ENCODE data around the gene CANT1.

Gene CANT1

DNA sequence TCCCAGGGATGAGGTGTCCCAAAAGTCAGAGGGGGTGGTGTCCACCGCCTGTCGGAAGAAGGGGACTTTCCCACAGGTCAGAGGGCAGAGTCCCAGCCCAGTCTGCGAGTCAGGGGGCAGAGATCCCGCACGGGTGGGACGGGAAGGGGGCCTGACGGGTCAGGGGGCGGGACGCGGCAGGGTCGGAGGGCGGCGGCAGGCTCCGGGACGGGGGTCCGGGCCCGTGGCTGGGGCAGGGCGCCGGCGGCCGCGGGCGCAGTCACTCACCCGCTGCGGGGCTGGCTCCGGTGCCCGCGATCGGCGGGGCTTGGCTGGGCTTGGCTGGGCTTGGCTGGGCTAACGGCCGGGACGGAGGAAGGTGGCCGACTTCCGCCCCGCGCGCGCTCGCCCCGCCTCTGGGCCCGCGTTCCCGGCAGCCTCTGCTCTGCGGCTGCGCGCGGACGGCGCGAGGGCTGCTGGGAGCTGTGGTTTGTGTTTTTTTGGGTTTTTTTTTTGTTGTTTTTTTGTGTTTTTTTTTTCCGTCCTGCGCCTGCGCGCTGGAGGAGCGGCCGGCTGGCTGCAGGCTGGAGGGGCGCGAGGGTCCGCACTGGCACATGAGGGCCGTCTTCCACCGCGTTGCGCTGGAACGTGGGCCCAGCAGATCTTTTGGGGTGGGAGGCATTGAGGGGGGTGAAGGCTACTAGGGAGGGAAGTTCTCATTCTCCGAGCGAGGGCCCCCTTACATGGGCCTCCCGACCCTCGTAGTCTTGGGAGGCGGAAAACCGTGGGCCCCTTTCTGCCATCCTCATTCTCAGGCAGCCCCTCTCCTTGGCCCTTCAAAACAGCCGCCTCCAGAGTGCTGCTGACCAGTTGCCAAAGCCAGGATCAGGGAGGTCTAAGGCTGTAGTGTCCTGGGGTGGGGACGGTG, at the start of gene CANT1:
Gene CANT1 (minus strand): TSS at position 368 of the 907 bp plus-strand sequence. CDS start 12,142 bp downstream, outside the sequence.
- in situ Hi-C loops (cut with HindIII; ENCODE audit: low sequenced_read_pairs) = no loop called here

DNA sequence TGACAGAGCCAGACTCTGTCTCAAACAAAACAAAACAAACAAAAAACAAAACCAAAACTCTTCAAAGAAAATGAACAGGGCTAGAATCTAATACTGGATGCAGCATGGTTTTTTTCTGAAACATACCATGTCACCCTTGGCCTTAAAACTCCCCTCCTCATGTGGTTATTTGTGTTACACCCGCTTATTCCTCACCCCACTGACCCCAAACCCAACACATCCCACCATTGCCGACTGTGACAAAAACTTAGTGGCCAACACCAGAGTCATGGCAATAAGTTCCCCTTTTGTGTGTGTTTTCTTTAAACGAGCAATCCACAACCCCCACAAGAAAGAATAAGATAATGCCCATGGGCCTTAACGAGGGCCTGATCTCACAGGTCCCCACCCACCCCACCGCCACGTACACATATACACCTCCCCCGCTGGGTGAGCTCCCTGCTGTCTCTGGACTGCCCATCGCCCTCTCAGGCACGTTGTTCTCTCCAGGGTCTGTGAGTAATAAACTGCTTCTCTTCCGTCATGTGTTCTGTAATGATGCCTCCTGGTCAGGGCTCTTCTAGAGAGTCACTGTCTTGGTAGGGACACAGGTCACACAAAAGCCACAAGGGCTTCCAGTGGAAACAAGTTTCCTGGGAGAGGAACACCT, 48.3 kb upstream of the CANT1 start:
- in situ Hi-C loops (cut with HindIII; ENCODE audit: low sequenced_read_pairs) = no loop called here

DNA sequence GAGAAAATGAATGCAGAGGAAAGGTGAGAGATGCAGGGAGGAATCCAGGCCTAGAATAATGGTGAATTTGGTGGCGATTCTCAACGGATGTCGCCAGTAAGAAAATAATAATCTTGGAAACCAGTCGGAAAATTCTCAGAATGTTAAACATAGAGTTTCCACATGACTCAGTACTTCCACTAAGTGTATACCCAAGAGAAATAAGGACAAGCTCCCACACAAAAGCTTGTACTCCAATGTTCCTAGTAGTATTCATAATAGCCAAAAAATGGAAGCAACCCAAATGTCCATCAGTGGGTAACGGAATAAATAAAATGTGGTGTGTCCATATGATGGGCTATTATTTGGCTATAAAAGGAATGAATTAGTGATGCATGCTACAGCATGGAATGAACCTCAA, 45.6 kb upstream of the CANT1 start:
- in situ Hi-C loops (cut with HindIII; ENCODE audit: low sequenced_read_pairs) = no loop called here

DNA sequence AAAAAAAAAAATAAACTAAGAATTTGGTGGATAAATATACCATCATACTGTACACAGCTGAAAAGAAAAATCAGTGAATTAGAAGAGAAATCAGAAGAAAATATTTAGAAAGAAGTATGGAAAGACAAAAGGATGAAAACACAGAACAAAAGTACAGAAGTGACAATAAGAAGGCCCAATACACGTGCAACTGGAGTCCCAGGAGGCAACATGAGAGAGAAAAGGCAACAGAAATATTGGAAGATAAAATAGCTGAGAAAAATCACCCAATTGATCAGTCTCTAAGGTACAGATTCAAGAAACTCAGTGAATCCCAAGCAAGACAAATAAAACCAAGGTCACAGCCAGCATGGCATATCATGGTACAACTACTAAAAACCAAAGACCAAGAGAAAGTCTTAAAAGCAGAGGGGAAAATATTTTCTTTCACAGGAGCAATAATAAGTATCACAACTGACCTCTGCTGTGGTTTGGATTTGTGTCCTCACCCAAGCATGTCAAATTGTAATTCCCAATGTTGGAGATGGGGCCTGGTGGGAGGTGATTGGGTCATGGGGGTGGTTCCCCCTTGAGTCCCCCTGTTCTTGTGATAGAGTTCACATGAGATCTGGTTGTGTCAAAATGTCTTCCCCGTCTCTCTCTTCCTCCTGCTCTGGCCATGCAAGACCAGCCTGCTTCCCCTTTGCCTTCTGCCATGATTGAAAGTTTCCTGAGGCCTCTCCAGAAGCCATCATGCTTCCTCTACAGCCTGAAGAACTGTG, 44.8 kb upstream of the CANT1 start:
- in situ Hi-C loops (cut with HindIII; ENCODE audit: low sequenced_read_pairs) = no loop called here

DNA sequence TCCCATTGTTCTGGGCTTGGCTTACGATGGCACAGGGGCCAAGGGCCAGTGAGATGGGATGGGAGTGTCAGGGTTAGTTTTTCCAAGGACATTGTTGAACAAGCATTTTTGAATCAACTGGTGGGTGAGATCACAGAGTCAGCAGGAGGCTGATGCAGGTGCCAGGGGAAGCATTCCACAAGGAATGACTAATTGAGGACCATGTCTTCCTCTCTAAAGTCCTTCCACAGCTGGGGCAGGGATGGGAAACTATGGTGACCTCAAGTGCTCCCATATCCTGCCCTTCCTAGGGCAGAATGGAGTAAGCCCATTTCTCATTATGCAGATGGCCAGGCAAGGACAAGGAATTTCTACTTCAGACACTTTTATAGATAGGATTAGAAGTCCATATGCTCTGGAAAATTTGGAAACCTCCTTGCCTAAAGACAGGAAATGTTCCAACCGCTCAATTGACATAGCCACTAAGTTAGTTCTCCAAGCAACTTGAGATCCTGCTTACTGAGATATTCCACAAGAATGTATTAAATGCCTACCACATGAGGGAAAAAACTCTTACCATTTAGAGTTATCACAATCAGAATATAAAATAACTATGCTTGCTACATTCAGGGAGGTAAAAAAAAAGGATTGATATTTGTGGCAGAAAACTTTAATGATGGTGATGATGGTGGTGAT, 43.8 kb upstream of the CANT1 start:
- in situ Hi-C loops (cut with HindIII; ENCODE audit: low sequenced_read_pairs) = no loop called here

DNA sequence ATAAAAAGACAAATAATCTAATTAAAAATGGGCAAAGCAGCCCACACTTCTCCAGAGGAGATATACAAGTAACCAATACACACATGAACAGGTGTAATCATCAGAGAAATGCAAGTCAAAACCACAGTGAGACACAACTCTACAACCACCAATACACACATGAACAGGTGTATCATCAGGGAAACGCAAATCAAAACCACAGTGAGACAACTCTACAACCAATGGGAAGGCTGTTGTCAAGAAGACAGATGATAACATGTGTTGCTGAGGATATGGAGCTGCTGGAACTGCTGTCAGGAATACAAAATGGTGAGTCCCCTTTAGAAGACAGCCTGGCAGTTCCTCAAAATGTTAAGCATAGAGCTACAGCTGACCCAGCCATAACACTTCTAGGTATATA, 42.6 kb upstream of the CANT1 start:
- in situ Hi-C loops (cut with HindIII; ENCODE audit: low sequenced_read_pairs) = no loop called here

DNA sequence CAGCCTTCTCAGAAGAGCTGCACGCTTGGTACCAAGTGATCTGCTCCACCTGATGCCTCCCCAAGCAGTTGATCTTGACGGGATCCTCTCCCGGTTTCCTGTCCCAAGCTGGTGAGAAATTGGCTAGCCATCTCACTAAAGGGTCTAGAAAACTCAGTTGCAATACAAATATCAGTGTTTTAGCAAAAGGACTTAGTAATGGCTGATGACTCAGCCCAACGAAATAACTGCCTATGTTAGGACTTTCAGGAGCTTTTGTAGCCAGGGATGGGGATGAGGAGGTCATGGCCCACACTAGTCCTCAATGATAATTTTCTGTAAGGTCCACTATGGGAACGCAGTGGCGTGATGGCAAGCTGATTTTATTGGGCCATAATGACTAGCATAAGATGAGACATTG, 41.7 kb upstream of the CANT1 start:
- in situ Hi-C loops (cut with HindIII; ENCODE audit: low sequenced_read_pairs) = no loop called here

DNA sequence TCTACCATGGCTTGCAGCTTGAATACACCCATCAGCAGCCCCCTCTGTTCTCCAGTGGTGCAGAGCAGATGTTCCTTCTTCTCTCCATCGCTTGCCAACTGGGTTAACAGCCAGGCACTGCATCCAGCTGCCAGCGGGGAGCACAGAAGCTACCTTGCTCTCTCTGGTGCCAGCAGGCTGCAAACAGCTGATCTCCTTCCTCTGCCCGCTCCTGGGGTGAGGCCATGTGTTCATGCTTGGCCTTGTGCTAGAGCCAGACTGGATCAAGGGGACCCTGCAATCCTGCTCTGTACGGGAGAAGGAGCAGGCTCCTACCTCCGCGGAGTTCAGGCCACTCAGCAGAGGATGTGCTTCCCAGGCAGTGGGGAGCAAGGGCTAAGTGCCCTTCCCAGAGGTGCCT, 41.0 kb upstream of the CANT1 start:
- in situ Hi-C loops (cut with HindIII; ENCODE audit: low sequenced_read_pairs) = no loop called here

DNA sequence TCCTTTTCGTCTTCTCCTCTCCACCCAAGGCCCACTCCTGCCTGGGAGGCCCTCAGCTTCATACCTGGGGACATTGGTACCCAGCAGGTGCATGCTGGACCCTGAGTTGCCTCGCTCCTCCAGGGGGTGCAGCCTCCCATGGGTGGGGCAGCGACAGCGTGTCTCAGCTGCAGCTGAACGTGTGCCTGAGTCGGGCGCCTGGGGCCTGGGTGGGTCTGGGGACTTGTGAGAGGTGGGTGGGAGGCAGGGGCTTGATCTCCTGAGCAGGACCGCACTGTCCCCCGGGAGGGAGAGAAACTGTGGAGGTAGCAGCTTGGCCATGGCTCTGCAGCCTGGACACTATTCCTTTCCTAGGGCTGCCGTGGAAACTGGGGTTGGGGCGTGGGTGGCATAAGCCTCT, 40.3 kb upstream of the CANT1 start:
- in situ Hi-C loops (cut with HindIII; ENCODE audit: low sequenced_read_pairs) = no loop called here

DNA sequence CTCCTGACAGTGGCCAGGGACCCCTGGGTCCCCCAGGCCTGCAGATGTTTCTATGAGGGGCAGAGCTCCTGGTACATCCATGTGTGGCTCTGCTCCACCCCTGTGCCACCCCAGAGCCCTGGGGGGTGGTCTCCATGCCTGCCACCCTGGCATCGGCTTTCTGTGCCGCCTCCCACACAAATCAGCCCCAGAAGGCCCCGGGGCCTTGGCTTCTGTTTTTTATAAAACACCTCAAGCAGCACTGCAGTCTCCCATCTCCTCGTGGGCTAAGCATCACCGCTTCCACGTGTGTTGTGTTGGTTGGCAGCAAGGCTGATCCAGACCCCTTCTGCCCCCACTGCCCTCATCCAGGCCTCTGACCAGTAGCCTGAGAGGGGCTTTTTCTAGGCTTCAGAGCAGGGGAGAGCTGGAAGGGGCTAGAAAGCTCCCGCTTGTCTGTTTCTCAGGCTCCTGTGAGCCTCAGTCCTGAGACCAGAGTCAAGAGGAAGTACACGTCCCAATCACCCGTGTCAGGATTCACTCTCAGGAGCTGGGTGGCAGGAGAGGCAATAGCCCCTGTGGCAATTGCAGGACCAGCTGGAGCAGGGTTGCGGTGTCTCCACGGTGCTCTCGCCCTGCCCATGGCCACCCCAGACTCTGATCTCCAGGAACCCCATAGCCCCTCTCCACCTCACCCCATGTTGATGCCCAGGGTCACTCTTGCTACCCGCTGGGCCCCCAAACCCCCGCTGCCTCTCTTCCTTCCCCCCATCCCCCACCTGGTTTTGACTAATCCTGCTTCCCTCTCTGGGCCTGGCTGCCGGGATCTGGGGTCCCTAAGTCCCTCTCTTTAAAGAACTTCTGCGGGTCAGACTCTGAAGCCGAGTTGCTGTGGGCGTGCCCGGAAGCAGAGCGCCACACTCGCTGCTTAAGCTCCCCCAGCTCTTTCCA, 39.5 kb upstream of the CANT1 start:
- in situ Hi-C loops (cut with HindIII; ENCODE audit: low sequenced_read_pairs) = no loop called here

DNA sequence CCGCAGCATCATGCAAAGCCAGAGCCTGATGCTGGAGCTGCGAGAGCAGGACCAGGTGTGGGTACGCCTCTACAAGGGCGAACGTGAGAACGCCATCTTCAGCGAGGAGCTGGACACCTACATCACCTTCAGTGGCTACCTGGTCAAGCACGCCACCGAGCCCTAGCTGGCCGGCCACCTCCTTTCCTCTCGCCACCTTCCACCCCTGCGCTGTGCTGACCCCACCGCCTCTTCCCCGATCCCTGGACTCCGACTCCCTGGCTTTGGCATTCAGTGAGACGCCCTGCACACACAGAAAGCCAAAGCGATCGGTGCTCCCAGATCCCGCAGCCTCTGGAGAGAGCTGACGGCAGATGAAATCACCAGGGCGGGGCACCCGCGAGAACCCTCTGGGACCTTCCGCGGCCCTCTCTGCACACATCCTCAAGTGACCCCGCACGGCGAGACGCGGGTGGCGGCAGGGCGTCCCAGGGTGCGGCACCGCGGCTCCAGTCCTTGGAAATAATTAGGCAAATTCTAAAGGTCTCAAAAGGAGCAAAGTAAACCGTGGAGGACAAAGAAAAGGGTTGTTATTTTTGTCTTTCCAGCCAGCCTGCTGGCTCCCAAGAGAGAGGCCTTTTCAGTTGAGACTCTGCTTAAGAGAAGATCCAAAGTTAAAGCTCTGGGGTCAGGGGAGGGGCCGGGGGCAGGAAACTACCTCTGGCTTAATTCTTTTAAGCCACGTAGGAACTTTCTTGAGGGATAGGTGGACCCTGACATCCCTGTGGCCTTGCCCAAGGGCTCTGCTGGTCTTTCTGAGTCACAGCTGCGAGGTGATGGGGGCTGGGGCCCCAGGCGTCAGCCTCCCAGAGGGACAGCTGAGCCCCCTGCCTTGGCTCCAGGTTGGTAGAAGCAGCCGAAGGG, 38.6 kb upstream of the CANT1 start:
- in situ Hi-C loops (cut with HindIII; ENCODE audit: low sequenced_read_pairs) = no loop called here

DNA sequence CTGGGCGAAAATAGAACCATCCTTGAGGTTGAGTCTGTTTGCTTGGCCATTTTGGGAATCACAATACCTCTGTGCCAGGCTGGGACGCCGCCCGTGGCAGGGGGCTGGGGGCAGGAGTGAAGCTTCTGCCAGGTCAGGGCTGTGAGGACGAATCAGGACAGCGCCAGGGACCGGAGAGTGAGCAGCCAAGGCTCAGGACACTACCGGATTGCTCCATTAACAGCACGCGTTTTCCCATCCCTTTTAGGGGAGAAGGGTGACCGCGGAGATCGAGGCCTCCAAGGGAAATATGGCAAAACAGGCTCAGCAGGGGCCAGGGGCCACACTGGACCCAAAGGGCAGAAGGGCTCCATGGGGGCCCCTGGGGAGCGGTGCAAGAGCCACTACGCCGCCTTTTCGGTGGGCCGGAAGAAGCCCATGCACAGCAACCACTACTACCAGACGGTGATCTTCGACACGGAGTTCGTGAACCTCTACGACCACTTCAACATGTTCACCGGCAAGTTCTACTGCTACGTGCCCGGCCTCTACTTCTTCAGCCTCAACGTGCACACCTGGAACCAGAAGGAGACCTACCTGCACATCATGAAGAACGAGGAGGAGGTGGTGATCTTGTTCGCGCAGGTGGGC, 37.8 kb upstream of the CANT1 start:
- in situ Hi-C loops (cut with HindIII; ENCODE audit: low sequenced_read_pairs) = no loop called here

DNA sequence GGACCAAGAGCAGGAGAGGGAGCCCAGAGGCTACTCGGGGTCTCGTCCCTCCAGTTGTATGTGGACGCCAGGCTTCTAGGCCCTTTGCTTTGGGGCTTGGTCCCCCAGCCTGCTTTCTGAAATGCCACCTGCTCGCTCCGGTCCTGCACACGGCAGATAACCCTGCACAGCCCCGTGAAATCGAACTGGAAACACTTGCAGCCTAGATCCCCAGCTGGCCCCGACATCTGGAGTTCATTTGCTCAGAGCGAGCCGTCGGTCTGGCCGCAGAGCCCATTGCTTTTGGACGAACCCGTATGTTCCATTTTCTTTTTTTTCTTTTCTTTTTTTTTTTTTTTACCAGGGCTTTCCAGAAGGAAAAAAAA, 37.3 kb upstream of the CANT1 start:
- in situ Hi-C loops (cut with HindIII; ENCODE audit: low sequenced_read_pairs) = no loop called here

DNA sequence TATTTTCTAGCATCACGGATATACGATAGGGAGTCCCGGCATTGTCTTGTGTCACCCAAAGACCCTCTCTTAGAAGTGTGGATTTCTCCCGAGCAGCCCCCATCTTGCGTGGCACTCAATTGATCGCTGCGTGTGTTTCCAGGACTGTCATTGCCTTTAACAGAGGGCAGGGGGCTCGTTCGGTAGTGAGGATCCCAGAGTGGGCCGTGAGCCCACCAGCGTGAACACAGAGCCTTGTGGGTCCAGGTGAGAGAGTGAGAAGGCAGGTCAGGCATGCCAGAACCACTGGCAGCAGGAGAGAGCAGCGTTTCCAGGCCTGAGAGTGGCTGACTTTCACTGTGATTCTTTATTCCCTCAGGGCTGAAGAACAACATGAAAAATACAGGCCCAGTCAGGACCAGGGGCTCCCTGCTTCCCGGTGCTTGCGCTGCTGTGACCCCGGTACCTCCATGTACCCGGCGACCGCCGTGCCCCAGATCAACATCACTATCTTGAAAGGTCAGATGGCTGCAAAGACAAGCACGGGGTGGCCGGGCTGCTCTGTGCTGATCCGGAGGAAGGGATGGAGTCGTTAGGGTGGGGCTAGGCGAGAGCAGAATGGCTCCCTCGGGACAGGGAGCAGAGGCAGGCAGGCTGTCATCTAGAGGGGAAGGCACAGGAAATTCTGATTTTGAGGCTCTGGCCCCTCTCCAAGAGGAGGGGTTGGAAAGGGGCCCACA, 36.8 kb upstream of the CANT1 start:
- in situ Hi-C loops (cut with HindIII; ENCODE audit: low sequenced_read_pairs) = no loop called here

DNA sequence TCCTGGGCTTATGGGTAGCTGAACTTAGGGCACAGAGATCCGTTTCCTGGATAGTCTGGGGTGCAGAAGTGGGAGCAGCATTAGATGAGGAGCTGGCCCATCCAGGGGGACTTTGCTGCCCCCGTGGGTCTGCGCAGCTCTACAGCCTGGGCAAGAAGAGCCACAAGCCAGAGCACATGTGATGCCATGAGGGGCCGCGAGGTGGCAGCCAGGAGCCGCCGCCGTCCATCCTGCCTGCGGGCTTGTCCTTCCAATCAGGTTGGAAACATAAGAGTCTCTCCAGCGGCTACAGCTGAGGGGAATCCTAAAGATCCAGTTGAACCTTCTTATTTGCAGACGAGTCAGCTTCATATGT, 36.3 kb upstream of the CANT1 start:
- in situ Hi-C loops (cut with HindIII; ENCODE audit: low sequenced_read_pairs) = no loop called here

DNA sequence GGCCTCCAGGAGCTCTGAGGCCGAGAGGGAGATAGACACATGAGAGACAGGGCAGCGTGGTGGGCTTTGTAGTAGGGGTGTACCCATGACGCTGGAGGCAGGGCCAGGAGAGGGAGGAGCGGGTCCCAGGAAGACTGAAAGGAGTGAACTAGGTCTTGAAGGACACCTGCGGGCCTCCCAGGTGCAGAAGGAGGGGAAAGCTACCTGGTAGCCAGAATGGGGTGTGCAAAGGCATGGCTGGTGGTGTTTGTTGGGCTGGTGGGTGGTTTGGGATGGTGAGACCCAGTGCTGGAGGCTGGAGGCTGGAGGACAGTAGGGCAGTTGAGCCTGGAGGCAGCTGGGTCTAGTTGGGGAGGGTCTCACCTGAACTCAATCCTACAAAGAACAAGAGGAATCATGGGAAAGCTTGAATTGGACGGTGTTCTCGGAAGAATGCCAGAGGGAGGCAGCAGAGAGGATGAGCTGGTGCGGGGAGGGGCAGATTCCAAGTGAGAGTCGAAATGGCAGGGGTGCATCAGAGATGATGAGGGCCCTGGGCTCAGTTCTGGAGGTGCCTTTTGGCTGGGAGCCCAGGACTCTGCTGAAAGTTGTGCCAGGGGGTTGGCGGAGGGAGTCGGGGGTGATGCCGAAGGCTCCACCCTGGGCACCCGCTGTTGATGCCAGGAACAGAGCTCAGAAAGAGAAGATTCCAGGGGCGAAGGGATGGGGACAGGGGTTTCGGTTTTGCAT, 35.6 kb upstream of the CANT1 start:
- in situ Hi-C loops (cut with HindIII; ENCODE audit: low sequenced_read_pairs) = no loop called here

DNA sequence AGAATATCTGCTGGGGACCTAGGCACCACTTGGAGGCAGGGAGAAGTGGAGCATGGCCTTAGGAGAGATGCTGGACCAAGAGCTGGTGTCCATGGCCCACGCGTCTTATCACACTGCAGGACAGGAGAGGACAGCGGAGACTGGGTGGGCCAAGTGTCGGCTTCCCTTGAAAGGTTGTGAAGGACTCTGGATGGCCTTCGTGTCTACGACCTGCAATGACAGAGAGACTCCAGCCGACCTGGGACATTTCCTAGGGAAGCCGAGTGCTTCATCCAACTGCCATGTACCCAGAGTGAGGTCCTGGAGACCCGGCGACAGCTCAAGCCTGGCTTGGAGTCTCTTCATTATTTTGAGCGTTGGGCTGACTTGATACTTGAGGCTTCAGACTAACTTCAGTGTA, 34.9 kb upstream of the CANT1 start:
- in situ Hi-C loops (cut with HindIII; ENCODE audit: low sequenced_read_pairs) = no loop called here

All from endothelial cell of hepatic sinusoid (primary cell).